Measurements from ENCODE around the gene EML5. TPM values are rescaled to one million over a fixed set of nuclear protein-coding genes. Genes with fewer than 3 reads are reported as not detected.

EML5 gene
- total and polyA plus RNA-seq, 9 donors, result 5.7 to 86.5 (median 29.5) TPM

DNA sequence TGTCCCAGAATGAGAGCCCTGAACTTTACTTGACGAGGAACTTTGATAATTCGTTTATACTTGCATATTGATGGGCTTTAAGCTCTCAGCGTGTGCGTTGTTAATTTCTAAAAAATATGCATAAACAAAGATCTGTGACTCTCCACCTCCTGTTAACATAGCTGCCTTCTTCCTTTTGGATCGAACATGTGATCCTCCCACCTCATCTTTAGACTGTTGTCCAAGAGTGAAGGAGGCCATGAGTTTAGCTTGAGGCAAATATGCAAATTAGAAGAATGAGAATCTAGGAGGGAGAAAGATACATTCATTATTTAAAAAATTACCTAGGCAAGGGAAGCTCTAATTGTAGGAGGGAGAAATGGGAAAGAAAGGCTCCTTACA, 32.3 kb upstream of the EML5 start:
- Histone ChIP-seq H3K4me3 (peak overlapping the region; percentile 69), H3K4me1 (ENCODE audit: insufficient read depth) (peaks cover 16% of the 10 kb centered on the region), H3K36me3 (no peaks in the 10 kb centered on the region), H3K9me3 (no peaks in the 10 kb centered on the region), H3K27ac (peak overlapping the region in 1 of 2 donors; percentile 87), H3K27me3 (no peaks in the 10 kb centered on the region)
- DNase-seq, result no peak
- WGBS, 3 donors, result 1 to 4% (median 1%) methylated on average over 5 of the region's 5 CpGs
- TF ChIP-seq EP300 (IDR thresholded peaks at IDR 0.05) (no peak), CTCF (IDR thresholded peaks at IDR 0.05) (no peak), POLR2A (IDR thresholded peaks at IDR 0.05) (no peak)
- intact Hi-C loops (cut with DNase I), result no loop called here

- intact Hi-C loops (cut with DNase I), result no loop called here
- no peak for TF ChIP-seq CTCF (IDR thresholded peaks at IDR 0.05)
- TF ChIP-seq EP300 (IDR thresholded peaks at IDR 0.05), result no peak
- TF ChIP-seq POLR2A (IDR thresholded peaks at IDR 0.05), result peak; percentile 90
- Histone ChIP-seq H3K36me3 (no peaks in the 10 kb centered on the region), H3K4me3 (peak within 1 kb of the TSS; percentile 69), H3K4me1 (ENCODE audit: insufficient read depth) (peaks cover 12% of the 10 kb centered on the region), H3K9me3 (no peaks in the 10 kb centered on the region), H3K27ac (peak within 1 kb of the TSS; percentile 76 to 87), H3K27me3 (no peaks in the 10 kb centered on the region)
- 0 to 1% (median 0%) methylated on average over 50 of the region's 50 CpGs for WGBS, 3 donors
- peak; percentile 88 to 93 (median 92) for DNase-seq
These were observed 31.7 kb upstream of the EML5 start, which contains the start of gene TTC8 for GRCh38 chr14:88824314-88825077. Gene TTC8 (plus strand): TSS chr14:88824651. CDS start chr14:88824708, 57 bp downstream.

DNA sequence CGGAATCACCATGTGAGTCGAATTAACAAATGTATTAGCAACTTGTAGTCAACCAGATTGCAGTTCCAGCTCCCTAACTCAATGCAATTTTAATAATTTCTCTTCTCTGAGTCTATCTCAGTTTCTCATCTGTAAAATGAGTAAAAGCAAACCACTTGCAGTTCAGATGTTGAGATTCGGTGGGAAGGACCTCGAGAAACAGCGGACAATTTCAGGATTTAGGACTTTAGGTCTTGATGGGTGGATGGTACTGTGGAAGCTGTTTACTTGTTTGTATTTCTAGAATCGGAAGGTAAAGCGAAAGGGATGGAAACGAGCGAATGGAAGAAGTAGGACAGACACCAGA, 31.2 kb upstream of the EML5 start:
- TF ChIP-seq CTCF (IDR thresholded peaks at IDR 0.05) (no peak), POLR2A (IDR thresholded peaks at IDR 0.05) (no peak), EP300 (IDR thresholded peaks at IDR 0.05) (no peak)
- DNase-seq, result no peak
- 3 to 7% (median 6%) methylated on average over 9 of the region's 9 CpGs for WGBS, 3 donors
- intact Hi-C loops (cut with DNase I), result no loop called here
- H3K36me3 ChIP-seq, result no peaks in the 10 kb centered on the region
- H3K27me3 ChIP-seq, result no peaks in the 10 kb centered on the region
- H3K4me3 ChIP-seq, result peak overlapping the region; percentile 69
- no peaks in the 10 kb centered on the region for H3K9me3 ChIP-seq
- H3K27ac ChIP-seq, result peak overlapping the region; percentile 76 to 87
- H3K4me1 ChIP-seq (ENCODE audit: insufficient read depth), result peaks cover 14% of the 10 kb centered on the region

- TF ChIP-seq CTCF (IDR thresholded peaks at IDR 0.05) (no peak), POLR2A (IDR thresholded peaks at IDR 0.05) (no peak), EP300 (IDR thresholded peaks at IDR 0.05) (no peak)
- Histone ChIP-seq H3K4me3 (no peak overlapping the region), H3K36me3 (no peaks in the 10 kb centered on the region), H3K9me3 (no peaks in the 10 kb centered on the region), H3K27ac (peak overlapping the region in 1 of 2 donors; percentile 45), H3K4me1 (ENCODE audit: insufficient read depth) (peaks cover 15% of the 10 kb centered on the region), H3K27me3 (no peaks in the 10 kb centered on the region)
- WGBS, 3 donors, result 31 to 59% (median 37%) methylated on average over 2 of the region's 2 CpGs
- no peak for DNase-seq
- intact Hi-C loops (cut with DNase I), result no loop called here
These were observed 29.1 kb upstream of the EML5 start for GRCh38 chr14:88821888-88822287.
